HG02642 (cell line): ENCODE results near the gene ZNF548.
"Not testable (repeated sequence)": the region's sequence is repeated elsewhere in the genome, so short reads cannot be mapped to it uniquely, and the experiment has no call there.

Experiments
- ATAC-seq: cut with Tn5 transposase; IDR thresholded peaks from one replicate; pipeline ENCODE4 v1.9.1; 2021; ENCODE audit warnings: mild to moderate bottlenecking; ENCODE audit not compliant: unreplicated experiment, poor library complexity

Gene ZNF548

GRCh38 chr19:57389730-57390598 lies at the start of gene ZNF548:
Gene ZNF548, plus strand, starts transcription at chr19:57389854. Its CDS starts 246 bp downstream, at chr19:57390100.
- ATAC-seq: peak; percentile 98

GRCh38 chr19:57342582-57342981 lies 47.1 kb upstream of the ZNF548 start:
- ATAC-seq: no peak

- no peak for ATAC-seq
Observed at GRCh38 chr19:57348136-57348535, 41.5 kb upstream of the ZNF548 start.

- peak; percentile 98 for ATAC-seq
Observed at GRCh38 chr19:57350877-57351805, 38.5 kb upstream of the ZNF548 start, which contains the start of gene ZNF304. Gene ZNF304, plus strand, starts transcription at chr19:57351271. Its CDS starts 394 bp downstream, at chr19:57351665.

GRCh38 chr19:57351867-57352266 lies 37.8 kb upstream of the ZNF548 start:
- no peak for ATAC-seq

GRCh38 chr19:57355916-57356315 lies 33.7 kb upstream of the ZNF548 start:
- no peak for ATAC-seq

- ATAC-seq: no peak
Observed at GRCh38 chr19:57357406-57357805, 32.2 kb upstream of the ZNF548 start.

- ATAC-seq: no peak
Observed at GRCh38 chr19:57359300-57359699, 30.4 kb upstream of the ZNF548 start.

- no peak for ATAC-seq
Observed at GRCh38 chr19:57362419-57362818, 27.2 kb upstream of the ZNF548 start.

GRCh38 chr19:57362997-57363687 lies 26.5 kb upstream of the ZNF548 start, which contains the start of the genes TRAPPC2B and ZNF547:
Gene TRAPPC2B, plus strand, starts transcription at chr19:57363551. Its CDS starts 1,283 bp downstream, at chr19:57364834.
Gene ZNF547, plus strand, starts transcription at chr19:57363551. Its CDS starts 5,005 bp downstream, at chr19:57368556.
- ATAC-seq: peak; percentile 94

- ATAC-seq: peak; percentile 20
Observed at GRCh38 chr19:57363688-57364181, 25.9 kb upstream of the ZNF548 start.

GRCh38 chr19:57366776-57367175 lies 22.9 kb upstream of the ZNF548 start:
- no peak for ATAC-seq

- ATAC-seq: no peak
Observed at GRCh38 chr19:57374179-57374578, 15.5 kb upstream of the ZNF548 start.

- ATAC-seq: not testable (repeated sequence)
Observed at GRCh38 chr19:57374647-57375046, 15.0 kb upstream of the ZNF548 start.

GRCh38 chr19:57376151-57376550 lies 13.5 kb upstream of the ZNF548 start:
- no peak for ATAC-seq

- no peak for ATAC-seq
Observed at GRCh38 chr19:57377498-57378146, 12.0 kb upstream of the ZNF548 start.

GRCh38 chr19:57380923-57381322 lies 8.7 kb upstream of the ZNF548 start:
- ATAC-seq: no peak

- no peak for ATAC-seq
Observed at GRCh38 chr19:57382806-57383488, 6.7 kb upstream of the ZNF548 start.

- ATAC-seq: no peak
Observed at GRCh38 chr19:57389194-57389729, 392 bp upstream of the ZNF548 start.
